ENCODE results near the gene VWA8. TPM values are rescaled to one million over a fixed set of nuclear protein-coding genes. Genes with fewer than 3 reads are reported as not detected.
"Not testable (repeated sequence)": the region's sequence is repeated elsewhere in the genome, so short reads cannot be mapped to it uniquely, and the experiment has no call there.

VWA8 gene
- total and polyA plus RNA-seq, 2 of the 8 experiments (the other 6 are each of a cell fraction or from before 2014, with no cell fraction given) = 5.9 to 19.6 TPM

DNA sequence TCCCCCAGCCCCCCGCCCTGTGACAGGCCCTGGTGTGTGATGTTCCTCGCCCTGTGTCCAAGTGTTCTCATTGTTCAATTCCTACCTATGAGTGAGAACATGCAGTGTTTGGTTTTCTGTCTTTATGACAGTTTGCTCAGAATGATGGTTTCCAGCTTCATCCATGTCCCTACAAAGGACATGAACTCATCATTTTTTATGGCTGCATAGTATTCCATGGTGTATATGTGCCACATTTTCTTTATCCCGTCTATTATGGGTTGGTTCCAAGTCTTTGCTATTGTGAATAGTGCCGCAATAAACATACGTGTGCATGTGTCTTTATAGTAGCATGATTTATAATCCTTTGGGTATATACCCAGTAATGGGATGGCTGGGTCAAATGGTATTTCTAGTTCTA is 343.3 kb downstream of the VWA8 start:
- H2BK15ac ChIP-seq (ENCODE audit: low read length); H3K9ac ChIP-seq (replicated peaks in 1 of 4; ENCODE audit: extremely low read depth in 1 of 4, low read depth in 3 of 4, low read length in 3 of 4); H3K23ac ChIP-seq (ENCODE audit: insufficient read length); H2BK120ac ChIP-seq (replicated peaks; ENCODE audit: low read depth, low read length); H3K14ac ChIP-seq (ENCODE audit: insufficient read length); H3K4me2 ChIP-seq (ENCODE audit: insufficient read depth in 1 of 2, low read depth in 2 of 2, low read length in 2 of 2); H3K9me3 ChIP-seq (ENCODE audit: insufficient read depth in 2 of 2, low read depth in 1 of 2, low read length in 1 of 2); FAIRE-seq; H3K18ac ChIP-seq (ENCODE audit: extremely low read depth, low read length); H4K8ac ChIP-seq (ENCODE audit: extremely low read depth, insufficient read depth, low read length); H2BK12ac ChIP-seq (ENCODE audit: low read depth, low read length); H4K20me1 ChIP-seq (replicated peaks in 1 of 2; ENCODE audit: control insufficient read depth in 1 of 2, insufficient read depth in 2 of 2, low read length in 2 of 2); POLR2A ChIA-PET (ENCODE audit: partially characterized antibody); H3K79me2 ChIP-seq (ENCODE audit: control insufficient read depth in 1 of 2, insufficient read depth in 2 of 2, low read length in 2 of 2); H3K36me3 ChIP-seq (ENCODE audit: control insufficient read depth in 2 of 4, insufficient read depth in 4 of 4, low read length in 3 of 4); H4K5ac ChIP-seq (ENCODE audit: insufficient read length, low read depth, low read length); H2AFZ ChIP-seq (ENCODE audit: low read length); H3K56ac ChIP-seq (replicated peaks; ENCODE audit: insufficient read length, low read depth, low read length); H3K4ac ChIP-seq (replicated peaks; ENCODE audit: insufficient read length, low read depth, low read length); DNase-seq (ENCODE audit: low read depth in 1 of 2, low spot score in 2 of 2); H3K27me3 ChIP-seq (replicated peaks in 1 of 4; ENCODE audit: control insufficient read depth in 3 of 4, extremely low read depth in 1 of 4, insufficient read depth in 3 of 4, low read length in 3 of 4); H2BK5ac ChIP-seq (ENCODE audit: low read depth, low read length); H3K27ac ChIP-seq (ENCODE audit: low read depth, low read length); H3K79me1 ChIP-seq (ENCODE audit: low read depth, low read length); H2BK20ac ChIP-seq (ENCODE audit: low read length); H3K4me1 ChIP-seq (replicated peaks in 1 of 4; ENCODE audit: control insufficient read depth in 3 of 4, insufficient read depth in 4 of 4, low read length in 3 of 4); H4K91ac ChIP-seq (replicated peaks; ENCODE audit: insufficient read length, low read length); H2AK5ac ChIP-seq (ENCODE audit: low read depth, low read length); H3K4me3 ChIP-seq (ENCODE audit: extremely low read depth in 1 of 4, insufficient read depth in 2 of 4, low read depth in 3 of 4, low read length in 4 of 4); H3K23me2 ChIP-seq (ENCODE audit: low read depth, low read length): not testable (repeated sequence)
- WGBS, 2 experiments (ENCODE audit: extremely low coverage in 1 of 2, insufficient coverage in 1 of 2, insufficient read length in 1 of 2, insufficient replicate concordance in 2 of 2, low coverage in 1 of 2, low lambda C conversion rate in 2 of 2, missing lambda C conversion rate in 1 of 2) = 93% methylated on average over 5 of the region's 5 CpGs; no CpG with 5 or more reads in 1 of the 2 experiments
- CTCF ChIA-PET (ENCODE audit: partially characterized antibody) = interaction anchor here (0.6 kb wide), 1 partner anchor 397 kb away, joined by 7 read pairs; no protein-coding TSS in a partner anchor
